Measurements from ENCODE around the gene HAAO.

DNA sequence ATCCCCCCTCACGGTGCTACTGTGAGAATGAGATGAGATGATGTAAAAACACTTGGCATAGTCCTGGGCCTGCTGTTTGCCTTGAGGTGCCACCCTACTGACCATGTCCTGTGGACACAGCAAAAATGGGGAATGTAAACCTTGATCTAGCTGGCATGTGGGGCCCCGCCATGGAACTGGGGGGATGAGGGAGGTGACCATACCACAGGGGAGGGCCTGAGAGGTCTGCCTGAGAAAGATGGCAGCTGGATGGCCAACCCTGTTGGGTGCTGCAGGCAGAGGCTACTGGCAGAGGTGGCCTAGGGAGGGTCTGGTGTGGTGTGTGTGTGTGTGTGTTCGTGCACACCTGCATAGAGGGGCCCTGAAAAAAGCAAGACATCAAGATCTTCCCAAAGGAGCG is 777 bp downstream of the HAAO start:
- TF ChIP-seq, protein P1, sequence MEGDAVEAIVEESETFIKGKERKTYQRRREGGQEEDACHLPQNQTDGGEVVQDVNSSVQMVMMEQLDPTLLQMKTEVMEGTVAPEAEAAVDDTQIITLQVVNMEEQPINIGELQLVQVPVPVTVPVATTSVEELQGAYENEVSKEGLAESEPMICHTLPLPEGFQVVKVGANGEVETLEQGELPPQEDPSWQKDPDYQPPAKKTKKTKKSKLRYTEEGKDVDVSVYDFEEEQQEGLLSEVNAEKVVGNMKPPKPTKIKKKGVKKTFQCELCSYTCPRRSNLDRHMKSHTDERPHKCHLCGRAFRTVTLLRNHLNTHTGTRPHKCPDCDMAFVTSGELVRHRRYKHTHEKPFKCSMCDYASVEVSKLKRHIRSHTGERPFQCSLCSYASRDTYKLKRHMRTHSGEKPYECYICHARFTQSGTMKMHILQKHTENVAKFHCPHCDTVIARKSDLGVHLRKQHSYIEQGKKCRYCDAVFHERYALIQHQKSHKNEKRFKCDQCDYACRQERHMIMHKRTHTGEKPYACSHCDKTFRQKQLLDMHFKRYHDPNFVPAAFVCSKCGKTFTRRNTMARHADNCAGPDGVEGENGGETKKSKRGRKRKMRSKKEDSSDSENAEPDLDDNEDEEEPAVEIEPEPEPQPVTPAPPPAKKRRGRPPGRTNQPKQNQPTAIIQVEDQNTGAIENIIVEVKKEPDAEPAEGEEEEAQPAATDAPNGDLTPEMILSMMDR (IDR thresholded peaks at IDR 0.05): no peak
- no peak for TF ChIP-seq POLR2A (IDR thresholded peaks at IDR 0.05)

Measured in Peyer's patch (tissue), 4 donors.